C1 segment of cervical spinal cord (tissue), 14 donors: ENCODE measurements around the gene CYP4F2.
A peak's percentile ranks its signal among the peaks of the same experiment; 100 is the strongest.
"Not testable (repeated sequence)": the region's sequence is repeated elsewhere in the genome, so short reads cannot be mapped to it uniquely, and the experiment has no call there.

Source experiments
- DNase-seq, 14 donors: peaks; one replicate each; lab custom pipeline; 2025; lab: John Stamatoyannopoulos, UW

The CYP4F2 gene, protein sequence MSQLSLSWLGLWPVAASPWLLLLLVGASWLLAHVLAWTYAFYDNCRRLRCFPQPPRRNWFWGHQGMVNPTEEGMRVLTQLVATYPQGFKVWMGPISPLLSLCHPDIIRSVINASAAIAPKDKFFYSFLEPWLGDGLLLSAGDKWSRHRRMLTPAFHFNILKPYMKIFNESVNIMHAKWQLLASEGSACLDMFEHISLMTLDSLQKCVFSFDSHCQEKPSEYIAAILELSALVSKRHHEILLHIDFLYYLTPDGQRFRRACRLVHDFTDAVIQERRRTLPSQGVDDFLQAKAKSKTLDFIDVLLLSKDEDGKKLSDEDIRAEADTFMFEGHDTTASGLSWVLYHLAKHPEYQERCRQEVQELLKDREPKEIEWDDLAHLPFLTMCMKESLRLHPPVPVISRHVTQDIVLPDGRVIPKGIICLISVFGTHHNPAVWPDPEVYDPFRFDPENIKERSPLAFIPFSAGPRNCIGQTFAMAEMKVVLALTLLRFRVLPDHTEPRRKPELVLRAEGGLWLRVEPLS

DNA sequence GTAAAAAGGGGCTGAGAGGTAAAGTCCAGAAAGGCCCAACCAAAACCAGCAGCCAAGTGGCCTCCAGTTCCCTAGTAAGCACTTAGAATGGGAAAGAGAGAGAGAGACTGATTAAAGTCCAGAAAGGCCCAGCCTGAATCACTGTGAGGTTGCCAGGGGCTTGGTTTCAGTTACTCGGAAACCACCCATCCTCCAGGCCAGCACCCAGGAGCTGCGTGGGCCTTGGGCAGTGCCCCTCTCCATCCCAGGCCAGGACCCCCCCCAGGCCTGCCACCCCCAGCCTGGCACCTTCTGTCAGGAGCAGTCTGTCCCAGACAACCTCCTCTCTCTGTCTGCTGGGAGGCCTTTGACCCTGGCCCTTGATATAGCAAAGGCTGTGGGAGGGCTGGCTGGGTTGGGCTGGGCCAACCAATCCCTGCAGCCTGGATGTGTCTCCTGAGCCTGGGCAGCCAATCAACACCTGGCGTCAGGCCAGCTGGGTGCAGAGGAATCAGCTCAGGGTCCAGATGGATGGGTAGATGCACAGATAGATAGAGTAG, at the start of gene CYP4F2:
TSS of gene CYP4F2 (minus strand) at position 337 of the 539 bp plus-strand sequence. CDS start 463 bp downstream, outside the sequence.
- peak in 1 of 14 donors; percentile 6 for DNase-seq

DNA sequence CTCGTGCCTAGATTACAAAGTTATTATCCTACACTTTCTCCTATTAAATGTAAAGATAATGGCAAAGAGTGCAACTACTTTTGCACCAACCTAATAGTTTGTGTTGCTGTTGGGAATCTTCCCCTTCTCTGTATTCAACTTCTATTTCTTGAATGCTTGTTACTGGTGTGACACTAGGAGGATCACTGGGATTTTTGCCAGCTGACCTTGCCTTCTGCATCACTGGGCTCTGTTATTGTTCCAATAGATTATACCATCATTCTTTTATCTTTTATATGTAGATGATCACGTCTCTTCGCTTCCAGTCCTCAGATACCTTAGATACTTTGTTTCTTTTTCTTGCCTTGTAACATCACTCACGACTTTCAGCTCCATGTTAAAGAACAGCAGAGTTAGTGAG, 47.4 kb upstream of the CYP4F2 start:
- DNase-seq = no peak

DNA sequence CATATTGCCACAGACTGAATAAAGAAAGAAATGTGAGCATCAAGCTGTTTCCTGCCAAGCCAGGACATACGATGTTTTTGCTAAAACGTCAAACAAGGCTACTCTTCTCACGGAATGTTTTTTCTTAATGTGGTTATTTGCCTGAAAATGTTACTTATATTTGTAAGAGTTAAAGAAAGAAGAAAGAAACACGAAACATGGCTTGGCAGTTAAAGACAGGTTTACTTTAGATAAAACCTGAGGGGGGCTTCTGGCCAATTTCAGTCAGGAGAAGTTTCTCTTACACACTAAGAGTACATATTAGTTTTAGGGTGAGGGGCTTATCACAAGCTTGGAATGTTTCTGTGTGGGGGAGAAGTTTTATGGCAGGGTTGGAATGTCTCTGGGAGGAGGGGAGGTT, 46.5 kb upstream of the CYP4F2 start:
- no peak for DNase-seq

DNA sequence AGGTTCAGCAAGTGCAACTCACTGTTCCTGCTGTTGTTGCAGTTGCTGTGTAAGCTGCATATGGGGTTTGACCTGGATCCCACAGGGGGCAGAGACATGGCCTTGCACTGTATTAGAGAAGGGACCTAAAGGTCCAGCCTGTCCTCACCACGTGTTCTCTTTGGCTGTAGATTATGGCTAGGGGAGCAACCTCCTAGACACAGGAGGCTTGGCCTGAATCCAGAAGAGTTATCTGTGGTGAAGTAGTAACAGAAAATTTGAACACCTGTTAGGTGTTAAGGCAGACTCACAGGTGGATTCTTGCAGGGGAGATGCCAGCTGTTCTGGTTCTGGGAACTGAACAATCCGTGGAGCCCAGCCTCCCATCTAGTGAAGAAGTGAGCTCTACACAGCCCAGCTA, 39.9 kb upstream of the CYP4F2 start:
- DNase-seq = no peak

DNA sequence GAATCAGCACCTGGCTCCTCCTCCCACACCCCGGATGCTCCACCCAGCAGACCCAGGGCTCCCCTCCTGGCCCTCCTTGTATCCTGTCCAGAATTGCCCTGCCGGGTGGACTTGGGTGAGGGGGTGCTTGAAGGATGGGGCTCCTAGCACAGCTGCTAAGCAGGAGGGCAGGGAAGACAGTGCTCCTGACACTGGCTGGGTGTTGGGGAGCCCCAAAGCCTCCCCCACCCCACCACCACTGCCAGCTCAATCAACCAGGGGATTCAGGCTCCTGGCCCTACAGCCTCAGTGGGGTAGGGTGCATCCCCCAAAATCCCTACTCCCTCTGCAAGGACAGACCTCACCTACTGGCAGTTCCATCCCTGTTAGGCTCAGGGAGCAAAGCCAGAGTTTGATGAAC, 39.1 kb upstream of the CYP4F2 start:
- no peak for DNase-seq

DNA sequence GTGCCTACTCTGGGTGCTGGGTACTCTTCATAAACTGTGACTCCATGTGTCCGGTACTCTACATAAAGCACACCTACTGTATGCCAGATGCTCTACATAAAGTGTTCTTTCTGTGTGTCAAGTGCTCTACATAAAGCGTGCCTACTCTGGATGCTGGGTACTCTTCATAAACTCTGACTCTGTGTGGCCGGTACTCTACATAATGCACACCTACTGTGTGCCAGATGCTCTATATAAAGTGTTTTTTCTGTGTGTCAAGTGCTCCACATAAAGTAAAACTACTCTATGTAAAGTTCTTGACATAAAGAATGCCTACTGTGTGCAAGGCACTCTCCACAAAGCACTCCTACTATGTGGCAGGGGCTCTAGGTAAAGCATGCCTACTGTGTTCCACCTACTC, 38.3 kb upstream of the CYP4F2 start:
- DNase-seq = no peak

DNA sequence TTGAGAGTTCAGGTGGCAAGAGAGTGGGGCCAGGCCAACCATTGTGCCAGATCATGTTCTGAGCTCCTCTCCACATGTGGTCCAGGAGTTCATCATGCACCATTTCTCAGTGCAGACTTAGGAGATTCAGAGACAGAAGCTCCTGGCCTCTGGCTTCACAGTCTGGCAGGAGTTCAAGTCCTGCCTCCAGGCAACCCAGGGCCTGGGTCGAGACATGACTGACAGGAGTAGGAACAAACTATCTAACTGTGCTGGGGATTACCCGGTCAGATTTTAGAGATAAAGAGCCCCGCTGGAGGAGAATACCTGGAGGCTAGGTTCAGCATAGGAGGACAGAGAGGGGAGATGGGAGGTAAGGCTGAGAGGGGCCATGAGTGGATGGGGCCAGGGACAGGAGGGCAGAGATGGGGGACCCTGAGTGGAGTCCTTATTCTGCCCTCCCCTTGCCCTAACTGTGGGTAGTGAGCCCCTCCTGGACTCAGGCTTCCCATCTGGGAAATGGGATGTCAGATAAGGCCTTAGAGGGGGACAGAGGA, 37.4 kb upstream of the CYP4F2 start:
- DNase-seq = peak in 1 of 14 donors; percentile 16

DNA sequence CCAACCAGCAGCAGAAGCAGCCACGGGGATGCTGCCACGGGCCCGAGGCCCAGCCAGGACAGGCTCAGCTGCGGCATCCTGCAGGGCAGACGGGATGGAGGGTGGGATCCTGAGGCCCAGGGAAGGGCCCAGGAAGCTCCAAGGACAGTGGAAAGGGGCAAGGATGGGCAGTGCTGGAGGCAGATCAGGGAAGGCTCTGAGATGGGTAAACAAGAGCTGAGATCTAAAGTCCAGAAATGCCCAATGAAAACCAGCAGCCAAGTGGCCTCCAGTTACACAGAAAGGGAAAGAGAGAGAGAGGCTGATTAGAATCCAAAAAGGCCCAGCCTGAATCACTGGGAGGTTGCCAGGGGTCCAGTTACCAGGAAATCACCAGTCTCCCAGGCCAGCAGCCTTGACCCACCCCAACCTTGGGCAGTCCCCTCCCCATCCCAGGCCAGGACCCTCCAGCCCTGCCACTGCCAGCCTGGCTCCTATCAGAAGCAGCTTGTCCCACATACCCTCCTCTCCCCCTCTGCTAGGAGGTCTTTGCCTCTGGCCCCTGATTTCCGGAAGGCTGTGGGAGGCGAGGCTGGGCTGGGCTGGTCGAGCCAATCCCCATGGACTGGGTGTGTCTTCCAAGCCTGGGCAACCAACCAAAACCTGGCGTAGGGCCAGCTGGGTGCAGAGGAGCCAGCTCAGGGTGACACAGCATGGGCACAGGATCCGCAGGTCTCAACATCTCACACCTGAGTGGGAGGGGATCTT, 36.6 kb upstream of the CYP4F2 start, which contains the start of gene CYP4F11:
TSS of gene CYP4F11 (minus strand) at position 198 of the 747 bp plus-strand sequence. CDS start at position 77, 121 bp downstream.
- peak in 13 of 14 donors; percentile 9 to 92 (median 54) for DNase-seq

DNA sequence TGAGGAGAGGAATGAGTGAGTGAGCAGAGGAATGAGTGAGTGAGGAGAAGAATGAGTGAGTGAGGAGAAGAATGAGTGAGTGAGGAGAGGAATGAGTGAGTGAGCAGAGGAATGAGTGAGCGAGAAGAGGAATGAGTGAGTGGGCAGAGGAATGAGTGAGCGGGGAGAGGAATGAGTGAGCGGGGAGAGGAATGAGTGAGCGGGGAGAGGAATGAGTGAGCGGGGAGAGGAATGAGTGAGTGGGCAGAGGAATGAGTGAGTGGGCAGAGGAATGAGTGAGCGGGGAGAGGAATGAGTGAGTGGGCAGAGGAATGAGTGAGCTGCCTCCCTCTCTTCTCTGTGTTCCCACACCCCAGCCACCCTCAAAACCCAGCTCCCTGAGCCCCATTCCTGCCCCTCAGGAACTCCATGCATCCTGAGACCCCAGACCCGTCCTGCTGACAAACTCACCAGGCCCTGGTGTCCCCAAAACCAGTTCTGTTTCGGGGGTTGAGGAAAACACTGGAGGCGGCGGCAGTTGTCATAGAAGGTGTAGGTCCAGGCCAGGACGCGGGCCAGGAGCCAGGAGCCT, 36.0 kb upstream of the CYP4F2 start:
- DNase-seq = not testable (repeated sequence)

DNA sequence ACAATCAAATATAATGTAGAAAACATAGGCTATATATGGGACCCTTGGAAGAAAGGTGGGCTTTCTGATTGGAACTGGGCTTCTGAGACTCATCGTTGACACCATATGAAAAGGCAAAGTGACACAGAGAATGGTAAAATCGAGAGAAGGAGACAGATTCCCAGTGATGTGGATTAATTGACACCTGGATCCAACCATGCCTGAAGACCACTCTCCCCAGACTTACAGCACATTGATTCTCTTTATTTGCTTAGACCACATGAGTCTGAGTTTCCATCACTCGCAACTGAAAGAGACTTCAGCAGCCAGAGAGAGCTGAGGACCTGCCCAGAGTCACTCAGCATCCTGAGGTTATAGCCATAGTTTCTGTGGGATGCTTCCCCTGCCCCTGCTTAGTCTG, 30.4 kb upstream of the CYP4F2 start:
- no peak for DNase-seq

DNA sequence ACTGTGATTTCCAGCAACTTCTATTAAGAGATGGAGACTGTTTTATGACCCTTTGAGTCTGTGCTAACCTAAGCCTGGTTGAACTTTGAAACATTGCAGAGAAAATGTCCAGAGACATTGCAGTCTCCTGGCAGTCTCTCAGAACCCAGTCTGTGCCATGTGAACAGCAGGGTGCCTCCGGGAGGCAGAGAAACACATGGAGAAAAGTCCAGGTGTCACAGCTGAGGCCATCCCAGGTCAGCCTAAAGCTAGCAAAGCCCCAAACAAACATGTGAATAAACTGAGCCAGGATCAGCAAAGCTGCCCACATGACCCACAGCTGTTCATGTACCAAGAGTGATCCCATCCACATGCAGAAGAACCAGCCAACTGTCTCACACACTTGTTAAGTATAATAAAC, 28.6 kb upstream of the CYP4F2 start:
- DNase-seq = no peak

DNA sequence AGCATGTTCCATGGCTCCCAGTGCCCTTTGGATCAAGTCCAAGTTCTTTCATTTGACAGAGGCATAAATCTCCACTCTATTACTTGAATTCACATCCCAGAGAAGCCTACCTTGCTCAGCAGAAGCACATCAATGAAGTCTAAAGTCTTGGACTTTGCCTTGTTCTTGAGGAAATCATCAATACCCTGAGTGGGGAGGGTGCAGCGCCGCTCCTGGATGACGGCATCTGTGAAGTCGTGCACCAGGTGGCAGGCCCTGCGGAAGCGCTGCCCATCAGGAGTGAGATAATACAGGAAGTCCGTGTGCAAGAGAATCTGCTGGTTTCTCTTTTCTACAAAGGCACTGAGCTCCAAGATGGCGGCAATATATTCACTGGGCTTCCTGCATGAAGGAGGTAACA, 25.8 kb upstream of the CYP4F2 start:
- no peak for DNase-seq

DNA sequence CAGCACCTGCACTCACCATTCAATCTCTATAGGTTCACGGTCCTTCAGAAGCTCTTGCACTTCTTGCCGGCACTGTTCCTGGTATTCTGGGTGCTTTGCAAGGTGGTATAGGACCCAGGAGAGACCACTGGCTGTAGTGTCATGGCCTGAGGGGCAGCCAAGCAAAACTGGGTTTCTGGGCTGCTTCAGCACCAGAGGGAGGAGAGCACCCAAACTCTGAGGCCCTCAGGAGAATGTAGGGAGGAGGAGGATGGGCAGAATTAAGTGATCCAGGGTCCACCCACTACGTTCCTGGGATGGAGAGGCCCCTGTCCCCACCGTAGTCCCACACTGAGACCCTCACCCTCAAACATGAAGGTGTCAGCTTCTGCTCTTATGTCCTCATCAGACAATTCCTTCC, 24.1 kb upstream of the CYP4F2 start:
- DNase-seq = no peak

DNA sequence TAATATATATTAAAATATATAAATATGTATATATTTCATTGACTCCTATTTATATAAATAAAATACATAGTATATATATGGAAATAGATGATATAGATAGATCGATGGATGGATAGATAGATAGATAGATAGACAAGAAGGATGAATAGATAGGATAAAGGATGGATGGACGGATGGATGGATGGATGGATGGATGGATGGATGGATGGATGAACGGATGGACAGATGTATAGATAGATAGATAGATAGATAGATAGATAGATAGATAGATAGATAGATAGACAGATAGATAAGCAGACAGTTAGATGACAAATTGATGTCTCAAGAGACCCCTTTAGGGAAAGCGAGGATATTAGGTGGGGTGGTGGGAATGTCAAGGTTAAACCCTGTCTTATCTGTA, 21.4 kb upstream of the CYP4F2 start:
- DNase-seq = no peak

DNA sequence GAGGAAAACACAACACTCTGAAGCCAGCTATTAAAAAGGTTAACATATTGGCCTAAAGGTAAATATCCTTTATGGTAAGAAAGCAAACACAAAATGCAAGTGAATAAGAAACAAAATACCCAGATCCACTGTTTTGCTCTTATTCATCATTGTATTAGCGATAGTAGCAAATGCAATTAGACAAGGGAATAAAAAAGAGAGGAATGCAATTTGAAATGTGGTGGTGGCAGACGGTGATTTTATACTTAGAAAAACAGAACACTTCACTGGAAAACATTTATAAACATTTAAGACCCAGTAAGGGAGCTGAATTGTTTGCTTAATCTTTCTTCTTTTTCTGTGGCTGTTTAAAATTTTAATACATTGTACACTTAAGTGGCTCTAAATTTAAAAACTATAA, 17.2 kb upstream of the CYP4F2 start:
- no peak for DNase-seq

DNA sequence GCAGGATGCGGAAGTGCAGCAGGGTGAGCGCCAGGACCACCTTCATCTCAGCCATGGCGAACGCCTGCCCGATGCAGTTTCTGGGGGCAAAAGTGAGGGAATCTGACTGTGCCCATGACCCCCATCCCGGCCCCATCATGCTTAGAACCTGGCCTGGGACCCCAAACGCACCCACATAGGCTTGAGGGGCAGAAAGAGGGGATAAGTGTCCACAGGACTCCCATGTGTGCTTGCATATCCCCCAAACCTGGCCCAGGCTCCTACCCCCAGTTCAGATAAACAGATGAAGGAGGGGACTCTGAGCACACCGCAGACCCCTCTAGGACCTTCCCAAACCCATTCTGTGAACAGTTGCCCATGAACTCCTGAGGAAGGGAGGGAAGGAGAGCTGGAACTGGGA, 16.0 kb upstream of the CYP4F2 start:
- DNase-seq = no peak

DNA sequence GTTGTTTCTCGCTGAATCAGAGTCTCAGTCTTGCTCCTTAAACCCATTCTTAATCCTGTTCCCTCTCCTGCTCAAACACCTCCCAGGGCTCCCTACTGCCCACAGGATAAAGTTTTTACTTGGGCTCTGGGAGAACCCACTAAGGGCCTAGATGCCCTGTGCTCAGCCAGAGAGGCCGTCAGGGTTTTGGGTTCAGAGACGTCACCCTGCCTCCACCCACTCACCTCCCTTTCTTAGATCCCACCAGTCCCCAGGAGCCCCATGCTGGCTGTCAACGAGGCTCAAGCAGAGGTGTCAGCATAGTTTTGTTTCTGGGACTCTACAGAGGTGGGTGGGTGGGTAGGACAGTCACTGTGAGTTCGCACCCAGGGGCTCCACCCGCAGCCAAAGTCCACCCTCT, 15.5 kb upstream of the CYP4F2 start:
- no peak for DNase-seq

DNA sequence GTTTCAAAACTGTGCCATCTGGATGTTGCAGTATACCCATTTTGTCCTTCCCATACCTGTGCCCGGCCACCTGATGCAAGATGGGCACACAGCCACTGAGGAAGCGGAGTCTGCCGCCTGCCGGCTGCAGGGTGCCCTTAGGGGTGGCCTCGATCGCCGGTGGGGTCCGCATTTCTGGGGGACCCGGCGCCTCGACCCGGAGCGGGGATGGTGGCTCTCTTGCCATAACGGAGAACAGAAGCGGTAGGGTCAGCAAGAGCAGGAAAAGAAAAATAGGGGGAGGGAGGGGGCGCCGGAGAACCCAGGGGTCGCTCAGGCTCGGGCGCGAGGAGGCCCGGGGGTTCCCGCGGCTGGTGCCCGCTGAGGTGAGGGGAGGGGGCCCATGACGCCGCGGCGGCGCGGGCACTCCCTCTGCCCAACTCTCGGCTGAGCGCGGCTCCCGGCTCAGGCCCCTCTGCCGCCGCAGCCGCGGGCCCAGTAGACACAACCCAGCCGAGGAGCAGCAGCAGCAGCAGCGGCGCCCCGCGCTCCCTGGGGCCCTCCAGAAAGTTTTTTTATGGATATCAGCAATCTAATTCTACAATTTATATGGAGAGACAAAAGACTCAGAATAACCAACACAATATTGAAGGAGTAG, 13.8 kb upstream of the CYP4F2 start:
- DNase-seq = no peak

DNA sequence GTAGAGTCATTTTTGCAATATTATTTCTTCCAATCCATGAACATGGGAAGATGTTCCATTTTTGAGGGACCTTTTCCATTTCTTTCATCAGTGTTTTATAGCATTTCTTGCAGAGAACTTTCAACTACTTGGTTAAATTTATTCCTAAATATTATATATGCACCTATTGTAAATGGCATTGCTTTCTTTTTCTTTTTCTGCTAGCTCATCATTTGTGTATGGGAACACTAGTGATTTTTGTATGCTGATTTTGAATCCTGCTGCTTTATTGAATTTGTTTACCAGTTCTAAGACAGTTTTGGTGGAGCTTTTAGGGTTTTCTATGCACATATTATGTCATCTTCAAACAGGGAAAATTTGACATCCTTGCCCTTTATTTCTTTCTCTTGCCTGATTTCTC, 7.2 kb upstream of the CYP4F2 start:
- DNase-seq = no peak

DNA sequence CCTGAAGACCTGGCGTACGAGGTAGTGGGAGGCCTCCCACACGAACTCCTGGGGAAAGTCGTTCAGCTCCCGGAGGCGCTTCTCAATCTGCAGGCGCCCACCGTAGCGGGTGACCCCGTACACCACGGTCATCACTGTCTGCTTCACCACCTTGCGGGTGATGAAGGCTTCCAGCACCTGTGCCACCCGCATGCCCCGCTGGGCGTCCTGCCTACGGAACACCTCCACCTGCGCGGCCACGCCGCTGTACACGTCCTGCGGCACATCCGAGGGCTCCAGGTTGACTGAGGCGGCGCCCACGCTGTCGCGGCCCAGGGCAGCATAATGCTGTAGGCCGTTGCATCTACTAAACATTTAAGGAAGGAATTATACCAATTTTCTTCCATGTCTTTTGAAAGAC, 5.0 kb upstream of the CYP4F2 start:
- DNase-seq = not testable (repeated sequence)

DNA sequence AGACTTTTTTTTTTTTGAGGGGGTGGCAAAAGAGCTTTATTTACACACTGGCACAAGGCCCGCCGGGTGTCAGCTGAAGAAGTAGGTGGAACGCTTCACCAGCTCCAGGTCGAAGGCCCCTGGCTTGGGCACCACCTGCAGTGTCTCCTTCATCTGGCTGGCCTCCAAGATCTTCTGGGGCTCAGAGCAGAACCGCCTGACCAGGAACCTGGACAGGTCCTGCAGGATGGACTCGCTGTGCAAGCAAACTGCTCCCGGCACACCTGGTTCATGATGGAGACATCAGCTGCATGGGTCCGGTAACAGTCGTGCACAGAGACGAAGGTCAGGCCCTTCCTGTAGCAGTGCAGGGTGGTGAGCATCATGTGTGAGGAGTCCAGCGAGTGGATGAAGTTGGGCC, 4.4 kb upstream of the CYP4F2 start:
- no peak for DNase-seq
